ENCODE measurements around the gene RANBP9. TPM values are rescaled to one million over a fixed set of nuclear protein-coding genes. Genes with fewer than 3 reads are reported as not detected.

The RANBP9 gene
- total and polyA plus RNA-seq, 9 of the 15 experiments (the other 6 are each of a cell fraction or from before 2014, with no cell fraction given): 27.5 to 130 (median 61.5) TPM

DNA sequence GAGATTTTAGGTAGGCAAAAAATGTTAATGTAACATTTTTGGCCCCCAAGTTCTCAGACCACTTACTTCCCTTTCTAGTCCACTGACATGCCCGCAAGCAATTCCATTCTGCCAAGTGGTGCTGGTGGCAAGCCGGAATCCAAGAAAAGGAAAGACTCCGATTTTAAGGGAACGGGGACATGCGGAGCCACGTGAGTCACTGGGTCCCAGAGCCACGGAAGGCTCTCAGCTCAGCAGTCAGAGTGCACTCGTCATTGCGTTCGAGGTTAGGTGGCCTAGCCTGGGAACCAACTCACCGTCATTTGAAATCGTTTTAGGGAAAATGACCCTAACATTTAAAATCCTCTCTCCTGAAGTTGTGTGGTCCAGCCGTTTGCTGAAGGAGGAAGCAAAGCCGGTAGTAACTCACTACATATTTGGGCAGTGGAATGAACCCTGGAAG, 137.9 kb downstream of the RANBP9 start (continued):
- TF ChIP-seq FOXP1 (CRISPR knock-in tag; IDR thresholded peaks at IDR 0.05) (0 out of 2 replicates have a peak, but pooled peaks have one; percentile 22), TFAM (CRISPR knock-in tag; conservative IDR thresholded peaks at IDR 0.05) (no peak), USF1 (CRISPR knock-in tag; IDR thresholded peaks at IDR 0.05) (peak; percentile 49), TBL1XR1 (IDR thresholded peaks at IDR 0.05; ENCODE audit: low read length in 2 of 2) (no peak), MAFK (IDR thresholded peaks at IDR 0.05; ENCODE audit: low read length) (0 out of 2 replicates have a peak, but pooled peaks have one; percentile 1), ZKSCAN3 (CRISPR knock-in tag; IDR thresholded peaks at IDR 0.05) (peak; percentile 94), PHTF2 (CRISPR knock-in tag; IDR thresholded peaks at IDR 0.05) (no peak), SMARCE1 (IDR thresholded peaks at IDR 0.05) (peak; percentile 35; the same call in 1 of the 2 replicates), JUN (IDR thresholded peaks at IDR 0.05; ENCODE audit: borderline replicate concordance, low read depth, low read length) (peak; percentile 51; the same call in 1 of the 2 replicates), JUN (CRISPR knock-in tag; IDR thresholded peaks at IDR 0.05; ENCODE audit: borderline replicate concordance) (no peak), ZNF766 (CRISPR knock-in tag; conservative IDR thresholded peaks at IDR 0.05) (0 out of 2 replicates have a peak, but pooled peaks have one; percentile 52), DACH1 (IDR thresholded peaks at IDR 0.05; ENCODE audit: partially characterized antibody) (no peak), CTBP1 (IDR thresholded peaks at IDR 0.05; ENCODE audit: borderline replicate concordance) (no peak), NR3C1 (CRISPR knock-in tag; IDR thresholded peaks at IDR 0.05) (no peak; the same call in 1 of the 2 replicates), EP400 (IDR thresholded peaks at IDR 0.05) (peak; percentile 9; the same call in 1 of the 2 replicates), MAX (CRISPR knock-in tag; IDR thresholded peaks at IDR 0.05) (peak; percentile 91), ZNF224 (CRISPR knock-in tag; IDR thresholded peaks at IDR 0.05) (0 out of 2 replicates have a peak, but pooled peaks have one; percentile 56), ZNF507 (tag; conservative IDR thresholded peaks at IDR 0.05) (peak; percentile 85)
- TF ChIP-seq, protein P1, sequence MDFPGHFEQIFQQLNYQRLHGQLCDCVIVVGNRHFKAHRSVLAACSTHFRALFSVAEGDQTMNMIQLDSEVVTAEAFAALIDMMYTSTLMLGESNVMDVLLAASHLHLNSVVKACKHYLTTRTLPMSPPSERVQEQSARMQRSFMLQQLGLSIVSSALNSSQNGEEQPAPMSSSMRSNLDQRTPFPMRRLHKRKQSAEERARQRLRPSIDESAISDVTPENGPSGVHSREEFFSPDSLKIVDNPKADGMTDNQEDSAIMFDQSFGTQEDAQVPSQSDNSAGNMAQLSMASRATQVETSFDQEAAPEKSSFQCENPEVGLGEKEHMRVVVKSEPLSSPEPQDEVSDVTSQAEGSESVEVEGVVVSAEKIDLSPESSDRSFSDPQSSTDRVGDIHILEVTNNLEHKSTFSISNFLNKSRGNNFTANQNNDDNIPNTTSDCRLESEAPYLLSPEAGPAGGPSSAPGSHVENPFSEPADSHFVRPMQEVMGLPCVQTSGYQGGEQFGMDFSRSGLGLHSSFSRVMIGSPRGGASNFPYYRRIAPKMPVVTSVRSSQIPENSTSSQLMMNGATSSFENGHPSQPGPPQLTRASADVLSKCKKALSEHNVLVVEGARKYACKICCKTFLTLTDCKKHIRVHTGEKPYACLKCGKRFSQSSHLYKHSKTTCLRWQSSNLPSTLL (IDR thresholded peaks at IDR 0.05): no peak
- TF ChIP-seq, protein P2, sequence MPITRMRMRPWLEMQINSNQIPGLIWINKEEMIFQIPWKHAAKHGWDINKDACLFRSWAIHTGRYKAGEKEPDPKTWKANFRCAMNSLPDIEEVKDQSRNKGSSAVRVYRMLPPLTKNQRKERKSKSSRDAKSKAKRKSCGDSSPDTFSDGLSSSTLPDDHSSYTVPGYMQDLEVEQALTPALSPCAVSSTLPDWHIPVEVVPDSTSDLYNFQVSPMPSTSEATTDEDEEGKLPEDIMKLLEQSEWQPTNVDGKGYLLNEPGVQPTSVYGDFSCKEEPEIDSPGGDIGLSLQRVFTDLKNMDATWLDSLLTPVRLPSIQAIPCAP (CRISPR knock-in tag; IDR thresholded peaks at IDR 0.05; ENCODE audit: borderline replicate concordance): peak; percentile 60; the same call in 1 of the 2 replicates
- TF ChIP-seq, protein P3, sequence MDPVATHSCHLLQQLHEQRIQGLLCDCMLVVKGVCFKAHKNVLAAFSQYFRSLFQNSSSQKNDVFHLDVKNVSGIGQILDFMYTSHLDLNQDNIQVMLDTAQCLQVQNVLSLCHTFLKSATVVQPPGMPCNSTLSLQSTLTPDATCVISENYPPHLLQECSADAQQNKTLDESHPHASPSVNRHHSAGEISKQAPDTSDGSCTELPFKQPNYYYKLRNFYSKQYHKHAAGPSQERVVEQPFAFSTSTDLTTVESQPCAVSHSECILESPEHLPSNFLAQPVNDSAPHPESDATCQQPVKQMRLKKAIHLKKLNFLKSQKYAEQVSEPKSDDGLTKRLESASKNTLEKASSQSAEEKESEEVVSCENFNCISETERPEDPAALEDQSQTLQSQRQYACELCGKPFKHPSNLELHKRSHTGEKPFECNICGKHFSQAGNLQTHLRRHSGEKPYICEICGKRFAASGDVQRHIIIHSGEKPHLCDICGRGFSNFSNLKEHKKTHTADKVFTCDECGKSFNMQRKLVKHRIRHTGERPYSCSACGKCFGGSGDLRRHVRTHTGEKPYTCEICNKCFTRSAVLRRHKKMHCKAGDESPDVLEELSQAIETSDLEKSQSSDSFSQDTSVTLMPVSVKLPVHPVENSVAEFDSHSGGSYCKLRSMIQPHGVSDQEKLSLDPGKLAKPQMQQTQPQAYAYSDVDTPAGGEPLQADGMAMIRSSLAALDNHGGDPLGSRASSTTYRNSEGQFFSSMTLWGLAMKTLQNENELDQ (CRISPR knock-in tag; IDR thresholded peaks at IDR 0.05; ENCODE audit: borderline replicate concordance): peak; percentile 36; the same call in 1 of the 2 replicates
- TF ChIP-seq, protein P4, sequence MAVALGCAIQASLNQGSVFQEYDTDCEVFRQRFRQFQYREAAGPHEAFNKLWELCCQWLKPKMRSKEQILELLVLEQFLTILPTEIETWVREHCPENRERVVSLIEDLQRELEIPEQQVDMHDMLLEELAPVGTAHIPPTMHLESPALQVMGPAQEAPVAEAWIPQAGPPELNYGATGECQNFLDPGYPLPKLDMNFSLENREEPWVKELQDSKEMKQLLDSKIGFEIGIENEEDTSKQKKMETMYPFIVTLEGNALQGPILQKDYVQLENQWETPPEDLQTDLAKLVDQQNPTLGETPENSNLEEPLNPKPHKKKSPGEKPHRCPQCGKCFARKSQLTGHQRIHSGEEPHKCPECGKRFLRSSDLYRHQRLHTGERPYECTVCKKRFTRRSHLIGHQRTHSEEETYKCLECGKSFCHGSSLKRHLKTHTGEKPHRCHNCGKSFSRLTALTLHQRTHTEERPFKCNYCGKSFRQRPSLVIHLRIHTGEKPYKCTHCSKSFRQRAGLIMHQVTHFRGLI (CRISPR knock-in tag; IDR thresholded peaks at IDR 0.05): no peak

All from K562 (cell line).